IMR-90 (cell line): ENCODE results near the gene ATG7. TPM values are rescaled to one million over a fixed set of nuclear protein-coding genes. Genes with fewer than 3 reads are reported as not detected.
A peak's percentile ranks its signal among the peaks of the same experiment; 100 is the strongest.

Experiments used
- ATAC-seq: fragments of 200-7000 bp; cut with Tn5 transposase; 2 replicates; pipeline ENCODE4 v1.9.1; 2020; ENCODE audit warnings: low read depth, mild to moderate bottlenecking, moderate library complexity
- BruUV-seq: library from RNA; stranded (reverse); fragments of 400-500 nt; replicated peaks from 2 replicates; lab custom pipeline; 2021; lab: Mats Ljungman, UMichigan
- CTCF ChIA-PET: fragments of 300-600 bp; formaldehyde crosslinking; extraction: SDS; loops from one replicate; lab custom pipeline; 2021; ENCODE audit warnings: antibody characterized with exemption; lab: Yijun Ruan, JAX
- POLR2A ChIA-PET: fragments of 300-600 bp; sonication (Branson Sonifier 250); formaldehyde crosslinking; loops from one replicate; lab custom pipeline; 2022; ENCODE audit warnings: antibody characterized with exemption; ENCODE audit not compliant: unreplicated experiment; lab: Charles Lee
- DNase-seq: peaks from one replicate; pipeline ENCODE4 v3.0.0; 2013
- H2AFZ ChIP-seq: replicated peaks from 2 replicates; pipeline ENCODE3; 2013; ENCODE audit warnings: low read length, mild to moderate bottlenecking; ENCODE audit not compliant: poor library complexity
- H2AK5ac ChIP-seq: 2 replicates; pipeline ENCODE4 v1.6.1; 2013; ENCODE audit warnings: low read depth, low read length, inconsistent platforms
- H2AK9ac ChIP-seq: replicated peaks from 2 replicates; pipeline ENCODE3; 2013; ENCODE audit warnings: mild to moderate bottlenecking, low read depth, low read length, moderate library complexity; ENCODE audit not compliant: poor library complexity
- H2BK120ac ChIP-seq: 2 replicates; pipeline ENCODE4 v1.6.1; 2013; ENCODE audit warnings: low read depth, low read length, inconsistent platforms
- H2BK15ac ChIP-seq: 3 replicates; pipeline ENCODE4 v1.6.1; 2013; ENCODE audit warnings: low read depth, low read length, inconsistent platforms
- H2BK20ac ChIP-seq: 2 replicates; pipeline ENCODE4 v1.6.1; 2013; ENCODE audit warnings: low read depth, mild to moderate bottlenecking, inconsistent platforms, low read length, moderate library complexity
- H2BK5ac ChIP-seq: 2 replicates; pipeline ENCODE4 v1.6.1; 2013; ENCODE audit warnings: mild to moderate bottlenecking, low read depth, low read length, inconsistent platforms; ENCODE audit not compliant: poor library complexity, severe bottlenecking
- H3K14ac ChIP-seq: replicated peaks from 2 replicates; pipeline ENCODE4 v1.6.1; 2013; ENCODE audit warnings: low read depth, low read length, inconsistent platforms
- H3K18ac ChIP-seq: 2 replicates; pipeline ENCODE4 v1.6.1; 2013; ENCODE audit warnings: low read depth, low read length, control low read depth
- H3K23ac ChIP-seq: 2 replicates; pipeline ENCODE4 v1.6.1; 2013; ENCODE audit warnings: low read depth, low read length, inconsistent platforms
- H3K27ac ChIP-seq: 2 replicates; pipeline ENCODE4 v1.5.1; 2013; ENCODE audit warnings: mild to moderate bottlenecking, control low read depth, low read length; ENCODE audit not compliant: insufficient read depth
- H3K27me3 ChIP-seq: 2 replicates; pipeline ENCODE4 v1.6.1; 2013; ENCODE audit warnings: low read length; ENCODE audit not compliant: control insufficient read depth, insufficient read depth
- H3K36me3 ChIP-seq: 2 replicates; pipeline ENCODE4 v1.6.1; 2013; ENCODE audit warnings: low read length, mixed read lengths; ENCODE audit not compliant: control insufficient read depth, insufficient read depth
- H3K4ac ChIP-seq: 2 replicates; pipeline ENCODE4 v1.6.1; 2013; ENCODE audit warnings: low read depth, low read length, inconsistent platforms
- H3K4me1 ChIP-seq: 2 replicates; pipeline ENCODE4 v1.6.1; 2013; ENCODE audit warnings: low read length, mixed read lengths; ENCODE audit not compliant: control insufficient read depth, insufficient read depth
- H3K4me2 ChIP-seq: 2 replicates; pipeline ENCODE4 v1.6.1; 2013; ENCODE audit warnings: low read depth, mild to moderate bottlenecking, control low read depth, low read length, moderate library complexity
- H3K4me3 ChIP-seq: 2 replicates; pipeline ENCODE4 v1.5.1; 2013; ENCODE audit warnings: low read depth, mild to moderate bottlenecking, control low read depth, low read length, moderate library complexity; ENCODE audit not compliant: insufficient read depth
- H3K56ac ChIP-seq: 2 replicates; pipeline ENCODE4 v1.6.1; 2013; ENCODE audit warnings: low read length, inconsistent platforms; ENCODE audit not compliant: insufficient read depth; ENCODE audit errors: extremely low read depth
- H3K79me1 ChIP-seq, 2 experiments: 2 replicates each; pipeline ENCODE4 v1.6.1; 2013; ENCODE audit warnings: low read length in 2 of 2, inconsistent platforms in 1 of 2, low read depth in 1 of 2
- H3K9ac ChIP-seq: 2 replicates; pipeline ENCODE4 v1.6.1; 2013; ENCODE audit warnings: low read depth, low read length, control low read depth
- H3K9me1 ChIP-seq: 2 replicates; pipeline ENCODE4 v1.6.1; 2013; ENCODE audit warnings: low read length, inconsistent platforms; ENCODE audit not compliant: insufficient read depth
- H3K9me3 ChIP-seq: 2 replicates; pipeline ENCODE4 v1.6.1; 2013; ENCODE audit warnings: low read length; ENCODE audit not compliant: control insufficient read depth, insufficient read depth
- H4K20me1 ChIP-seq: 2 replicates; pipeline ENCODE4 v1.6.1; 2013; ENCODE audit warnings: low read length, inconsistent platforms; ENCODE audit not compliant: insufficient read depth
- H4K5ac ChIP-seq: 2 replicates; pipeline ENCODE4 v1.6.1; 2013; ENCODE audit warnings: mild to moderate bottlenecking, low read depth, low read length, control low read depth
- H4K8ac ChIP-seq, 2 experiments: 2 replicates each; pipeline ENCODE4 v1.6.1; 2013; ENCODE audit warnings: low read depth in 2 of 2, low read length in 2 of 2, control low read depth in 1 of 2, inconsistent platforms in 1 of 2
- H4K91ac ChIP-seq: 2 replicates; pipeline ENCODE4 v1.6.1; 2013; ENCODE audit warnings: low read depth, low read length, inconsistent platforms; ENCODE audit not compliant: insufficient read depth
- MXI1 ChIP-seq: IDR thresholded peaks from 2 replicates; pipeline ENCODE4 v1.6.1; 2012; ENCODE audit warnings: low read depth, mild to moderate bottlenecking, low read length, moderate library complexity, borderline replicate concordance
- NFE2L2 ChIP-seq: fragments of 150-350 bp; IDR thresholded peaks from 2 replicates; pipeline ENCODE4 v1.6.1; 2016; ENCODE audit warnings: low read depth, mild to moderate bottlenecking, low read length
- WGBS, 2 experiments: methylation state at CpG; one replicate each; pipeline versions ENCODE4 v1.1.5 to v1.1.7; 2013; ENCODE audit warnings: missing lambda C conversion rate in 2 of 2; ENCODE audit not compliant: insufficient read length in 1 of 2; ENCODE audit errors: extremely low coverage in 2 of 2; 5-methylcytosine and 5-hydroxymethylcytosine counted together
- dilution Hi-C: fragments of 300-500 bp; cut with HindIII; formaldehyde crosslinking; loops from one replicate; pipeline ENCODE4 v1.14.3; 2018; ENCODE audit warnings: low sequenced_read_pairs; ENCODE audit not compliant: unreplicated experiment
- in situ Hi-C: fragments of 300-500 bp; cut with MboI; formaldehyde crosslinking; loops from 3 replicates; pipeline ENCODE4 v1.14.3; 2019; ENCODE audit warnings: low sequenced_read_pairs, inconsistent platforms, mixed read lengths
- intact Hi-C: fragments of 100-400 bp; cut with micrococcal nuclease; formaldehyde crosslinking; loops from 2 replicates; pipeline ENCODE4 v1.10.0; 2022
- polyA plus RNA-seq, 3 experiments: library from polyadenylated mRNA; depleted of rRNA; stranded (reverse); fragments of >200 nt; gene quantifications; 2 replicates each; pipeline ENCODE4 v1.2.3, GENCODE V29; 2012; ENCODE audit warnings: low replicate concordance in 1 of 3
- total RNA-seq: library from RNA; depleted of rRNA; stranded (reverse); fragments of >200 nt; gene quantifications from 2 replicates; pipeline ENCODE4 v1.2.3, GENCODE V29; 2012

The ATG7 gene
- total and polyA plus RNA-seq, 2 of the 4 experiments (the other 2 are of a cell fraction) = 15.6 to 51.4 TPM

- Histone ChIP-seq H2AK5ac (peak overlapping the region; percentile 99), H3K9ac (peak overlapping the region; percentile 32), H2AFZ (no peak overlapping the region), H2BK120ac (peak overlapping the region; percentile 97), H3K27ac (peak overlapping the region; percentile 88), H2BK15ac (peak overlapping the region; percentile 83; the same call in 2 of the 3 replicates), H3K14ac (peak overlapping the region; percentile 94), H3K4me1 (peaks cover 30% of the 10 kb centered on the region), H3K4me2 (peak overlapping the region; percentile 5; the same call in 1 of the 2 replicates), H4K20me1 (peaks cover 18% of the 10 kb centered on the region), H2BK5ac (peak overlapping the region; percentile 99), H4K8ac (peak overlapping the region; percentile 87 to 95), H3K4ac (peak overlapping the region; percentile 97), H3K27me3 (no peaks in the 10 kb centered on the region), H2BK20ac (peak overlapping the region; percentile 95), H3K56ac (peak overlapping the region; percentile 64; the same call in 1 of the 2 replicates), H3K18ac (peak overlapping the region; percentile 82), H4K91ac (peak overlapping the region; percentile 96), H3K36me3 (peaks cover 17% of the 10 kb centered on the region), H4K5ac (peak overlapping the region; percentile 79), H3K9me1 (peaks cover 27% of the 10 kb centered on the region), H3K9me3 (no peaks in the 10 kb centered on the region), H2AK9ac (peak overlapping the region; percentile 66), H3K4me3 (no peak overlapping the region), H3K23ac (peak overlapping the region; percentile 100), H3K79me1 (peaks cover 21 to 70% of the 10 kb centered on the region in 2 experiments)
- ChIA-PET CTCF (no interaction called here), POLR2A (no interaction called here)
- intact Hi-C loops (no loop called here), dilution Hi-C loops (no loop called here), in situ Hi-C loops (loop anchor here (5.0 kb wide), 1 partner anchor 36 kb away; no protein-coding TSS in a partner anchor)
- TF ChIP-seq NFE2L2 (peak; percentile 36; the same call in 1 of the 2 replicates), MXI1 (no peak)
- DNase-seq (peak; percentile 39), ATAC-seq (no peak)
- WGBS, 2 experiments = 44% methylated on average over 6 of the region's 21 CpGs; no CpG with 5 or more reads in 1 of the 2 experiments
- no TSS peak for BruUV-seq
Measured at GRCh38 chr3:11601446-11602238, 329.4 kb downstream of the ATG7 start.
